HFFc6 (cell line): ENCODE results near the gene SCNN1G. TPM values are rescaled to one million over a fixed set of nuclear protein-coding genes. Genes with fewer than 3 reads are reported as not detected.

ENCODE experiments used
- DNase-seq: peaks from one replicate; pipeline ENCODE4 v3.0.0-alpha.2; 2018
- H3K27ac Mint-ChIP-seq: 2 replicates; pipeline ENCODE4 v1.8.0; 2020; ENCODE audit warnings: mild to moderate bottlenecking, mixed read lengths
- H3K27me3 Mint-ChIP-seq: 2 replicates; pipeline ENCODE4 v1.8.0; 2021; ENCODE audit warnings: mild to moderate bottlenecking, moderate library complexity, mixed read lengths; ENCODE audit not compliant: insufficient read depth
- H3K36me3 Mint-ChIP-seq: 2 replicates; pipeline ENCODE4 v1.8.0; 2021; ENCODE audit warnings: low read depth, mixed read lengths
- H3K4me1 Mint-ChIP-seq: 2 replicates; pipeline ENCODE4 v1.8.0; 2020; ENCODE audit warnings: low read depth, mixed read lengths
- H3K4me3 Mint-ChIP-seq: 2 replicates; pipeline ENCODE4 v1.8.0; 2020; ENCODE audit warnings: mild to moderate bottlenecking, moderate library complexity, mixed read lengths
- H3K9me3 Mint-ChIP-seq: 2 replicates; pipeline ENCODE4 v1.8.0; 2020; ENCODE audit warnings: mild to moderate bottlenecking, mixed read lengths
- total RNA-seq, 6 experiments: library from RNA; stranded (reverse); fragmentation: NEBNext Ultra II Directional; extraction: Animal tissue kit (Norgen Biotek cat#: 25700); gene quantifications; 2 replicates in 1 of 6; 3 replicates in 5 of 6; pipeline ENCODE4 v1.2.3, GENCODE V29; 2021
- TF ChIP-seq, protein P1 (sequence below): fragments of 200-600 bp; sonication (generic); IDR thresholded peaks from 2 replicates; pipeline ENCODE4 v1.5.0; 2021; ENCODE audit warnings: antibody characterized with exemption, mild to moderate bottlenecking

The SCNN1G gene
- total RNA-seq, 6 experiments from 2014 or later, result not detected

DNA sequence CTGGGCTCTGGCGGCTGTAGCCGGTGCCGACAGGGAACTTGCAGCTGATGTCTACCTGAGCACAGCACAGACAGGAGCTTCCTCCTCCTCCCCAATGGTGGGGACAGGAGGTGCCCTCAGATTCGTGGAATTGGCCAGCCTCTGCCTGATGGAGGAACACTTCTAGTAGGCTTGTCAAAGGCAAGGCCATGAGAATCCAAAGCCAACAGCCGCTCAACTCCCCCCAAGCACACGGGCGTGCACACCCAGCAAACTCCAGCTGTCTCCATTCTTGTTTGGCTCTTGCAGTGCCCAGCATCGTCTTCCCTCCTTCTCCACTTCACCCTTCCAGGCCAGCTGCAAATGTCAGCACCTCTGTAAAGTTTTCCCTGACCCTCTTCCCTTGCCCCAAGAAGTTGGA lies 35.1 kb downstream of the SCNN1G start:
- H3K36me3 Mint-ChIP-seq, result no peaks in the 10 kb centered on the region
- no peaks in the 10 kb centered on the region for H3K9me3 Mint-ChIP-seq
- TF ChIP-seq, protein P1, sequence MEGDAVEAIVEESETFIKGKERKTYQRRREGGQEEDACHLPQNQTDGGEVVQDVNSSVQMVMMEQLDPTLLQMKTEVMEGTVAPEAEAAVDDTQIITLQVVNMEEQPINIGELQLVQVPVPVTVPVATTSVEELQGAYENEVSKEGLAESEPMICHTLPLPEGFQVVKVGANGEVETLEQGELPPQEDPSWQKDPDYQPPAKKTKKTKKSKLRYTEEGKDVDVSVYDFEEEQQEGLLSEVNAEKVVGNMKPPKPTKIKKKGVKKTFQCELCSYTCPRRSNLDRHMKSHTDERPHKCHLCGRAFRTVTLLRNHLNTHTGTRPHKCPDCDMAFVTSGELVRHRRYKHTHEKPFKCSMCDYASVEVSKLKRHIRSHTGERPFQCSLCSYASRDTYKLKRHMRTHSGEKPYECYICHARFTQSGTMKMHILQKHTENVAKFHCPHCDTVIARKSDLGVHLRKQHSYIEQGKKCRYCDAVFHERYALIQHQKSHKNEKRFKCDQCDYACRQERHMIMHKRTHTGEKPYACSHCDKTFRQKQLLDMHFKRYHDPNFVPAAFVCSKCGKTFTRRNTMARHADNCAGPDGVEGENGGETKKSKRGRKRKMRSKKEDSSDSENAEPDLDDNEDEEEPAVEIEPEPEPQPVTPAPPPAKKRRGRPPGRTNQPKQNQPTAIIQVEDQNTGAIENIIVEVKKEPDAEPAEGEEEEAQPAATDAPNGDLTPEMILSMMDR, result no peak
- H3K27me3 Mint-ChIP-seq, result peaks cover 11% of the 10 kb centered on the region
- no peak overlapping the region for H3K4me3 Mint-ChIP-seq
- H3K4me1 Mint-ChIP-seq, result no peaks in the 10 kb centered on the region
- DNase-seq, result no peak
- H3K27ac Mint-ChIP-seq, result no peak overlapping the region

DNA sequence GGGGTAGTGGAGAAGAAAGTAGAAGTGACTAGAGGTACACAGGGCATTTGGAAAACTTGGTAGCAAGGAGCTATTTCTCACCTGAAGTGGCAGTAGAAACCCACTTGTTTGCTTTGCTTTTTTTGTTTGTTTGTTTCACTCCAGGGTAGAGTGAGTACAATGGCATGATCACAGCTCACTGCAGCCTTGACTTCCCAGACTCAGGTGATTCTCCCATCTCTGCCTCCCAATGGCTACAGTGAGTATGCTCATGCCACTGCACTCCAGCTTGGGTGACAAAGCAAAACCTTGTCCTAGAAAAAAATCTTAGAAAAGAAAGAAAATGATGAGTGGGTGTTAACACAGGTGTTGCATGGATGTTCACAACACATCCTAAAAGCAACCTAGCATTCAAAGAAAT lies 40.4 kb downstream of the SCNN1G start:
- H3K36me3 Mint-ChIP-seq, result no peaks in the 10 kb centered on the region
- peaks cover 4% of the 10 kb centered on the region; the same call in 1 of the 2 replicates for H3K9me3 Mint-ChIP-seq
- peaks cover 18% of the 10 kb centered on the region for H3K27me3 Mint-ChIP-seq
- TF ChIP-seq, protein P1, result no peak
- DNase-seq, result no peak
- no peak overlapping the region for H3K27ac Mint-ChIP-seq
- H3K4me1 Mint-ChIP-seq, result no peaks in the 10 kb centered on the region
- H3K4me3 Mint-ChIP-seq, result no peak overlapping the region

DNA sequence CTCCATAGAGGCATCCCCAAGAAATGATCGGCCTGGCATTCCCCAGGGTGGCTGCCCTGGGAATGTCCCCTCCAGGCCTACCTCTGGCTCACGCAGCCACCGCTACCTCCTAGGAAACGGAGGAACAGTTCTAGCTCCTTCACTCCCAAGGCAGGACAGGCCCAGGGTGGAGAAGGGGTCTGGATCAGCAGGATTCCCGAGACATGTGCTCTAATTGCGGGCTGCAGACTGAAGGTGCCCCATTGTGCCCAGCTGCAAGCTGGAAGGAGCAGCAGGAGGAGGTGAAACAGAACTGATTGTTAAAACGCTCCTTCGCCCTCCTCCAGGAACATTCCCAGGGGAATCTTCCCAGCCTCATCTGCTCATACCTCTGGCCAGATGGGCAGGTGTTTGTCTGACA lies 40.8 kb downstream of the SCNN1G start:
- H3K9me3 Mint-ChIP-seq, result peaks cover 7% of the 10 kb centered on the region; the same call in 1 of the 2 replicates
- peaks cover 18% of the 10 kb centered on the region for H3K27me3 Mint-ChIP-seq
- no peak overlapping the region for H3K27ac Mint-ChIP-seq
- DNase-seq, result no peak
- H3K4me3 Mint-ChIP-seq, result no peak overlapping the region
- TF ChIP-seq, protein P1, result no peak
- H3K36me3 Mint-ChIP-seq, result peaks cover 4% of the 10 kb centered on the region; the same call in 1 of the 2 replicates
- H3K4me1 Mint-ChIP-seq, result no peaks in the 10 kb centered on the region

DNA sequence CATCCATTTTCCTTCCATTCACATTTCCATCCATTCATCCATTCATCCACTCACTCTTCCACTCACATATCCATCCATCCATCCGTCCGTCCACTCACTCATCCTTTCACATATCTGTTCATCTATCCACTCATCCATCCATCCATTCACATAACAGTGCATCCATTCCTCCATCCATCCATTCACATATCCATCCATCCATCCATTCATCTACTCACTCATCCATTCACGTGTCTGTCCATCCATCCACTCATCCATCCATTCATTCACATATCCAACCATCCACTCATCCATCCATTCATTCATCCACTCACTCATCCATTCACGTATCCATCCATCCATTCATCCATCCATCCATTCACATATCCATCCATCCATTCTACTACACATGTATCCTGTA lies 42.6 kb downstream of the SCNN1G start:
- Mint-ChIP-seq H3K27ac (no peak overlapping the region), H3K36me3 (peaks cover 5% of the 10 kb centered on the region; the same call in 1 of the 2 replicates), H3K4me1 (no peaks in the 10 kb centered on the region), H3K27me3 (peaks cover 19% of the 10 kb centered on the region), H3K4me3 (no peak overlapping the region), H3K9me3 (peaks cover 8% of the 10 kb centered on the region; the same call in 1 of the 2 replicates)
- DNase-seq, result no peak
- TF ChIP-seq, protein P1, result no peak

DNA sequence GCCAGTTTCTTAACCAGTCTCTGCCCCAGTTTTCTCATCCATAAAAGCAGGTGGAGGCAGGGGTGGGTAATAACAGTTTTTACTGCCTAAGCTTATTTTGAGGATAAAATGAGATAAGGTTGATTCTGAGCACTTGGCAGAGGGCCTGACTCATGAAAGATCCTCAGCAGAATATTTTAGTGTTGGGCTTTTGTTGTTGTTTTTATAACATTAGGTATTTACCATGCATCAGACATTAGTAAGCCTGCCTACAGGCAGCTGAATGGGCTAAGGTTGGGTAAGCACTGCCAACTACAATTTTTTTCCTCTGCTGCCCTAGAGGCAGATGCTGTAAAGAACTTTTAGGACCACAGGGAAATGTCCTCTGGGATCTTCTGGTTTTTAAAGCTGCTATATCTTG lies 43.1 kb downstream of the SCNN1G start:
- H3K9me3 Mint-ChIP-seq, result peaks cover 8% of the 10 kb centered on the region; the same call in 1 of the 2 replicates
- H3K27ac Mint-ChIP-seq, result no peak overlapping the region
- TF ChIP-seq, protein P1, result no peak
- peaks cover 5% of the 10 kb centered on the region; the same call in 1 of the 2 replicates for H3K36me3 Mint-ChIP-seq
- DNase-seq, result peak; percentile 20
- H3K4me1 Mint-ChIP-seq, result no peaks in the 10 kb centered on the region
- peaks cover 17% of the 10 kb centered on the region; the same call in 1 of the 2 replicates for H3K27me3 Mint-ChIP-seq
- H3K4me3 Mint-ChIP-seq, result no peak overlapping the region
